ENCODE measurements around the gene DUXA. TPM values are rescaled to one million over a fixed set of nuclear protein-coding genes. Genes with fewer than 3 reads are reported as not detected.

DUXA gene
- total and polyA plus RNA-seq, 2 donors (not counting 3 experiments of a cell fraction or from before 2014, with no cell fraction given): not detected

DNA sequence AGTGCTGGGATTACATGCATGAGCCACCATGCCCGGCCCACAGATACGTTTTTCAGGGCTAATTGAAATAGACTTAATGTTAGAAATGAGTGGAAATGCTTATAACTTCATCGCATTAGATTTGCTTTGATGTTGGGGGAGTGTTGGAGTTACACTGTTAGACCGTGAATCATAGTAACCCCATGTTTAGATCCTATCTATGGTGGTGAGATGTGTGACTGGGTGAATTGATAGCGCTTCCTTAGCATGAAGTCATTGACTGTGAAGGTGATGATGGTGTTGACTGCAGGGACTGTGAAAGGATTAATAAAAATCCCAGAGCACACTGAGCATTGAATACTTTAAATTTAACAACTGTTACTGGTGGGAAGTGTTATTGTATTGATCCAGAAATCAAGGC, 25.7 kb upstream of the DUXA start:
- Histone ChIP-seq H3K9ac (replicated peaks; ENCODE audit: extremely low read depth, insufficient read depth, low read length) (no peak overlapping the region), H4K20me1 (replicated peaks; ENCODE audit: control insufficient read depth, extremely low read depth, insufficient read depth, low read length) (no peaks in the 10 kb centered on the region), H3K4me2 (ENCODE audit: insufficient read depth, low read length) (peak overlapping the region; percentile 80), H3K79me2 (ENCODE audit: control insufficient read depth, insufficient read depth, low read length) (peaks cover 26% of the 10 kb centered on the region), H2AFZ (ENCODE audit: low read depth, low read length) (no peak overlapping the region), H3K4me1 (ENCODE audit: control insufficient read depth, extremely low read depth, insufficient read depth, low read length) (peaks cover 3% of the 10 kb centered on the region), H3K36me3 (ENCODE audit: control insufficient read depth in 2 of 2, extremely low read depth in 1 of 2, insufficient read depth in 2 of 2, low read length in 2 of 2) (peaks cover 8 to 25% of the 10 kb centered on the region in 2 experiments), H3K27ac (ENCODE audit: insufficient read depth, low read depth, low read length) (no peak overlapping the region), H3K4me3 (replicated peaks in 1 of 3; ENCODE audit: insufficient read depth in 1 of 3, low read depth in 1 of 3, low read length in 3 of 3) (no peak overlapping the region), H3K27me3 (ENCODE audit: control insufficient read depth in 2 of 2, insufficient read depth in 2 of 2, low read length in 2 of 2) (no peaks in the 10 kb centered on the region), H3K9me1 (replicated peaks; ENCODE audit: control insufficient read depth, extremely low read depth, insufficient read depth, low read length) (no peaks in the 10 kb centered on the region), H3K9me3 (replicated peaks; ENCODE audit: control insufficient read depth, insufficient read depth, low read length) (no peaks in the 10 kb centered on the region)
- no TSS peak for BruUV-seq (replicated peaks)
- no peak for TF ChIP-seq FOS (IDR thresholded peaks at IDR 0.05; ENCODE audit: borderline replicate concordance, insufficient read depth, low read length)
- no peak for TF ChIP-seq POLR2A (IDR thresholded peaks at IDR 0.05; ENCODE audit: low read depth, low read length)
- TF ChIP-seq, protein P1, sequence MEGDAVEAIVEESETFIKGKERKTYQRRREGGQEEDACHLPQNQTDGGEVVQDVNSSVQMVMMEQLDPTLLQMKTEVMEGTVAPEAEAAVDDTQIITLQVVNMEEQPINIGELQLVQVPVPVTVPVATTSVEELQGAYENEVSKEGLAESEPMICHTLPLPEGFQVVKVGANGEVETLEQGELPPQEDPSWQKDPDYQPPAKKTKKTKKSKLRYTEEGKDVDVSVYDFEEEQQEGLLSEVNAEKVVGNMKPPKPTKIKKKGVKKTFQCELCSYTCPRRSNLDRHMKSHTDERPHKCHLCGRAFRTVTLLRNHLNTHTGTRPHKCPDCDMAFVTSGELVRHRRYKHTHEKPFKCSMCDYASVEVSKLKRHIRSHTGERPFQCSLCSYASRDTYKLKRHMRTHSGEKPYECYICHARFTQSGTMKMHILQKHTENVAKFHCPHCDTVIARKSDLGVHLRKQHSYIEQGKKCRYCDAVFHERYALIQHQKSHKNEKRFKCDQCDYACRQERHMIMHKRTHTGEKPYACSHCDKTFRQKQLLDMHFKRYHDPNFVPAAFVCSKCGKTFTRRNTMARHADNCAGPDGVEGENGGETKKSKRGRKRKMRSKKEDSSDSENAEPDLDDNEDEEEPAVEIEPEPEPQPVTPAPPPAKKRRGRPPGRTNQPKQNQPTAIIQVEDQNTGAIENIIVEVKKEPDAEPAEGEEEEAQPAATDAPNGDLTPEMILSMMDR (IDR thresholded peaks at IDR 0.05; ENCODE audit: extremely low read depth in 1 of 2, insufficient read depth in 1 of 2, low read depth in 1 of 2, low read length in 2 of 2): no peak
- no peak for TF ChIP-seq JUN (IDR thresholded peaks at IDR 0.05; ENCODE audit: borderline replicate concordance, insufficient read depth, insufficient read length, low read depth)
- TF ChIP-seq, protein P2, sequence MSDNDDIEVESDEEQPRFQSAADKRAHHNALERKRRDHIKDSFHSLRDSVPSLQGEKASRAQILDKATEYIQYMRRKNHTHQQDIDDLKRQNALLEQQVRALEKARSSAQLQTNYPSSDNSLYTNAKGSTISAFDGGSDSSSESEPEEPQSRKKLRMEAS (IDR thresholded peaks at IDR 0.05; ENCODE audit: insufficient read depth, insufficient read length): no peak
- no peak for TF ChIP-seq MYC (IDR thresholded peaks at IDR 0.05; ENCODE audit: low read depth, low read length)
- TF ChIP-seq EZH2 (IDR thresholded peaks at IDR 0.05; ENCODE audit: borderline replicate concordance, low read depth, low read length, severe bottlenecking): no peak
- TF ChIP-seq GATA2 (IDR thresholded peaks at IDR 0.05; ENCODE audit: insufficient read depth, insufficient read length, low read depth, low read length): no peak
- no peak for TF ChIP-seq POLR2AphosphoS5 (IDR thresholded peaks at IDR 0.05; ENCODE audit: insufficient read depth, low read depth, low read length)
- no peak for DNase-seq (ENCODE audit: low read depth, low spot score)
- no peak for FAIRE-seq
- dilution Hi-C loops (cut with MboI; ENCODE audit: extremely low pct_ligation_motif_present, low sequenced_read_pairs): no loop called here
- ChIA-PET CTCF (no interaction called here), POLR2A (no interaction called here)
- intact Hi-C loops (cut with micrococcal nuclease): no loop called here
